CD4-positive, CD25-positive, alpha-beta regulatory T cell (primary cell): ENCODE results near the gene EP400. TPM values are rescaled to one million over a fixed set of nuclear protein-coding genes. Genes with fewer than 3 reads are reported as not detected.

Experiments used
- ATAC-seq, 2 donors: fragments of 150-1000 bp; cut with Tn5 transposase; one replicate each; pipeline ENCODE4 v1.10.0; 2021; ENCODE audit warnings: low read depth in 2 of 2, moderate number of reproducible peaks in 2 of 2, moderate library complexity in 1 of 2
- DNase-seq, 3 donors: peaks; one replicate each; pipeline versions ENCODE4 v3.0.0 to v3.0.0-alpha.2; 2012 to 2022; ENCODE audit warnings: mixed read lengths in 1 of 3
- H3K27ac ChIP-seq: one replicate; pipeline ENCODE4 v1.7.0; 2013; ENCODE audit warnings: mild to moderate bottlenecking, low read length; ENCODE audit not compliant: insufficient read depth, poor library complexity, severe bottlenecking
- H3K27me3 ChIP-seq: one replicate; pipeline ENCODE4 v1.7.0; 2013; ENCODE audit warnings: low read length; ENCODE audit not compliant: control insufficient read depth, insufficient read depth
- H3K36me3 ChIP-seq: one replicate; pipeline ENCODE4 v1.7.0; 2013; ENCODE audit warnings: mild to moderate bottlenecking, low read length, moderate library complexity; ENCODE audit not compliant: control insufficient read depth, insufficient read depth
- H3K4me1 ChIP-seq: 2 replicates; pipeline ENCODE4 v1.7.0; 2013; ENCODE audit warnings: mild to moderate bottlenecking, low read length; ENCODE audit not compliant: insufficient read depth, control insufficient read depth, poor library complexity, severe bottlenecking
- H3K4me3 ChIP-seq: one replicate; pipeline ENCODE4 v1.7.0; 2013; ENCODE audit warnings: low read depth, mild to moderate bottlenecking, low read length, moderate library complexity
- H3K9me3 ChIP-seq, 2 experiments: 1 replicate in 1 of 2; 2 replicates in 1 of 2; pipeline ENCODE4 v1.7.0; 2013; ENCODE audit warnings: low read length in 2 of 2, mild to moderate bottlenecking in 1 of 2, moderate library complexity in 1 of 2; ENCODE audit not compliant: control insufficient read depth in 2 of 2
- H3K27ac Mint-ChIP-seq, 3 donors: one replicate each; pipeline ENCODE4 v1.8.0; 2020 to 2022; ENCODE audit warnings: mild to moderate bottlenecking in 3 of 3, mixed read lengths in 3 of 3, moderate library complexity in 2 of 3
- H3K27me3 Mint-ChIP-seq: one replicate; pipeline ENCODE4 v1.8.0; 2022; ENCODE audit warnings: mild to moderate bottlenecking, mixed read lengths
- H3K36me3 Mint-ChIP-seq: one replicate; pipeline ENCODE4 v1.8.0; 2020; ENCODE audit warnings: mixed read lengths
- H3K4me1 Mint-ChIP-seq, 4 donors: one replicate each; pipeline ENCODE4 v1.8.0; 2020 to 2022; ENCODE audit warnings: mixed read lengths in 4 of 4, mild to moderate bottlenecking in 1 of 4
- H3K4me3 Mint-ChIP-seq, 4 donors: one replicate each; pipeline ENCODE4 v1.8.0; 2020 to 2022; ENCODE audit warnings: mild to moderate bottlenecking in 4 of 4, mixed read lengths in 4 of 4, moderate library complexity in 3 of 4
- H3K9me3 Mint-ChIP-seq, 7 donors: one replicate each; pipeline ENCODE4 v1.8.0; 2020 to 2022; ENCODE audit warnings: mixed read lengths in 7 of 7, mild to moderate bottlenecking in 3 of 7, moderate library complexity in 2 of 7
- polyA plus RNA-seq, 4 donors: library from polyadenylated mRNA; unstranded; fragments of 300-500 nt; fragmentation: Illumina TruSeq; gene quantifications; one replicate each; pipeline ENCODE4 v1.2.3, GENCODE V29; 2021
- total RNA-seq: library from RNA; stranded (reverse); gene quantifications from one replicate; pipeline ENCODE4 v1.2.3, GENCODE V29; 2022

EP400 gene
- total and polyA plus RNA-seq, 5 donors from 2014 or later = 1.2 to 77.9 (median 1.9) TPM

GRCh38 chr12:132018193-132018916 is 68.6 kb downstream of the EP400 start:
- Mint-ChIP-seq H3K27ac (no peak overlapping the region), H3K27me3 (no peaks in the 10 kb centered on the region)

GRCh38 chr12:132019891-132020290 is 70.1 kb downstream of the EP400 start:
- H3K36me3 Mint-ChIP-seq = peaks cover 55% of the 10 kb centered on the region
- H3K4me1 ChIP-seq = no peaks in the 10 kb centered on the region

More at GRCh38 chr12:132018193-132018916, 68.6 kb downstream of the EP400 start:
- no peaks in the 10 kb centered on the region for H3K4me1 Mint-ChIP-seq
- no peaks in the 10 kb centered on the region for H3K9me3 Mint-ChIP-seq
- ATAC-seq (no peak), DNase-seq (no peak)
- H3K9me3 ChIP-seq = no peaks in the 10 kb centered on the region
- H3K4me1 ChIP-seq = no peaks in the 10 kb centered on the region
- H3K36me3 ChIP-seq = peaks cover 95% of the 10 kb centered on the region
- peaks cover 54% of the 10 kb centered on the region for H3K36me3 Mint-ChIP-seq
- H3K27me3 ChIP-seq = no peaks in the 10 kb centered on the region
- H3K4me3 ChIP-seq = no peak overlapping the region
- no peak overlapping the region for H3K27ac ChIP-seq
- H3K4me3 Mint-ChIP-seq = no peak overlapping the region

GRCh38 chr12:132020292-132020691 is 70.5 kb downstream of the EP400 start:
- no peaks in the 10 kb centered on the region for H3K4me1 Mint-ChIP-seq
- Histone ChIP-seq H3K36me3 (peaks cover 95% of the 10 kb centered on the region), H3K4me1 (no peaks in the 10 kb centered on the region), H3K4me3 (no peak overlapping the region), H3K27me3 (no peaks in the 10 kb centered on the region), H3K27ac (no peak overlapping the region), H3K9me3 (no peaks in the 10 kb centered on the region)
- DNase-seq = no peak
- H3K36me3 Mint-ChIP-seq = peaks cover 55% of the 10 kb centered on the region
- H3K27me3 Mint-ChIP-seq = no peaks in the 10 kb centered on the region
- H3K9me3 Mint-ChIP-seq = no peaks in the 10 kb centered on the region
- no peak overlapping the region for H3K27ac Mint-ChIP-seq
- no peak overlapping the region for H3K4me3 Mint-ChIP-seq
- ATAC-seq = no peak

More at GRCh38 chr12:132019891-132020290, 70.1 kb downstream of the EP400 start:
- Mint-ChIP-seq H3K27me3 (no peaks in the 10 kb centered on the region), H3K4me1 (no peaks in the 10 kb centered on the region), H3K27ac (no peak overlapping the region), H3K4me3 (no peak overlapping the region), H3K9me3 (no peaks in the 10 kb centered on the region)
- peaks cover 95% of the 10 kb centered on the region for H3K36me3 ChIP-seq
- DNase-seq (no peak), ATAC-seq (no peak)
- no peak overlapping the region for H3K4me3 ChIP-seq
- no peak overlapping the region for H3K27ac ChIP-seq
- H3K9me3 ChIP-seq = no peaks in the 10 kb centered on the region
- no peaks in the 10 kb centered on the region for H3K27me3 ChIP-seq

- DNase-seq (no peak), ATAC-seq (no peak)
- Mint-ChIP-seq H3K27ac (no peak overlapping the region), H3K9me3 (no peaks in the 10 kb centered on the region), H3K27me3 (no peaks in the 10 kb centered on the region), H3K36me3 (peaks cover 50% of the 10 kb centered on the region), H3K4me3 (no peak overlapping the region), H3K4me1 (no peaks in the 10 kb centered on the region)
- Histone ChIP-seq H3K9me3 (no peaks in the 10 kb centered on the region), H3K4me1 (no peaks in the 10 kb centered on the region), H3K4me3 (no peak overlapping the region), H3K27me3 (no peaks in the 10 kb centered on the region), H3K36me3 (peaks cover 96% of the 10 kb centered on the region), H3K27ac (no peak overlapping the region)
Measured at GRCh38 chr12:132021031-132021871, 71.5 kb downstream of the EP400 start.

- H3K9me3 ChIP-seq = no peaks in the 10 kb centered on the region
- H3K27ac Mint-ChIP-seq = peak overlapping the region in 1 of 3 donors; percentile 2
- no peaks in the 10 kb centered on the region for H3K4me1 Mint-ChIP-seq
- H3K27me3 Mint-ChIP-seq = no peaks in the 10 kb centered on the region
- no peak for DNase-seq
- no peaks in the 10 kb centered on the region for H3K9me3 Mint-ChIP-seq
- H3K27ac ChIP-seq = no peak overlapping the region
- H3K36me3 Mint-ChIP-seq = peaks cover 46% of the 10 kb centered on the region
- H3K4me1 ChIP-seq = no peaks in the 10 kb centered on the region
- no peak overlapping the region for H3K4me3 Mint-ChIP-seq
- no peak overlapping the region for H3K4me3 ChIP-seq
- peaks cover 98% of the 10 kb centered on the region for H3K36me3 ChIP-seq
- H3K27me3 ChIP-seq = no peaks in the 10 kb centered on the region
- ATAC-seq = no peak
Measured at GRCh38 chr12:132021965-132022364, 72.2 kb downstream of the EP400 start.

- no peaks in the 10 kb centered on the region for H3K9me3 Mint-ChIP-seq
- no peak for DNase-seq
- Histone ChIP-seq H3K4me3 (no peak overlapping the region), H3K27ac (no peak overlapping the region), H3K9me3 (no peaks in the 10 kb centered on the region), H3K36me3 (peaks cover 98% of the 10 kb centered on the region), H3K27me3 (no peaks in the 10 kb centered on the region), H3K4me1 (no peaks in the 10 kb centered on the region)
- peaks cover 0 to 2% (median 0%) of the 10 kb centered on the region in 4 donors for H3K4me1 Mint-ChIP-seq
- H3K27me3 Mint-ChIP-seq = no peaks in the 10 kb centered on the region
- no peak overlapping the region for H3K4me3 Mint-ChIP-seq
- no peak for ATAC-seq
- no peak overlapping the region for H3K27ac Mint-ChIP-seq
- H3K36me3 Mint-ChIP-seq = peaks cover 41% of the 10 kb centered on the region
Measured at GRCh38 chr12:132023658-132024057, 73.9 kb downstream of the EP400 start.

- H3K36me3 Mint-ChIP-seq = peaks cover 47% of the 10 kb centered on the region
- no peaks in the 10 kb centered on the region for H3K9me3 Mint-ChIP-seq
- Histone ChIP-seq H3K27ac (no peak overlapping the region), H3K4me1 (no peaks in the 10 kb centered on the region), H3K4me3 (no peak overlapping the region), H3K9me3 (no peaks in the 10 kb centered on the region), H3K27me3 (no peaks in the 10 kb centered on the region), H3K36me3 (peaks cover 98% of the 10 kb centered on the region)
- peaks cover 0 to 2% (median 0%) of the 10 kb centered on the region in 4 donors for H3K4me1 Mint-ChIP-seq
- no peaks in the 10 kb centered on the region for H3K27me3 Mint-ChIP-seq
- no peak for ATAC-seq
- H3K4me3 Mint-ChIP-seq = no peak overlapping the region
- no peak for DNase-seq
- peak overlapping the region in 2 of 3 donors; percentile 59 to 60 for H3K27ac Mint-ChIP-seq
Measured at GRCh38 chr12:132024758-132025157, 75.0 kb downstream of the EP400 start.
